Measurements from ENCODE around the gene TPCN1. TPM values are rescaled to one million over a fixed set of nuclear protein-coding genes. Genes with fewer than 3 reads are reported as not detected.

The TPCN1 gene
- total RNA-seq, 1 donor from 2014 or later = 56.3 TPM

- Histone ChIP-seq H3K36me3 (peaks cover 69 to 92% of the 10 kb centered on the region in 2 donors), H3K27me3 (no peaks in the 10 kb centered on the region), H3K9me3 (no peaks in the 10 kb centered on the region), H3K4me3 (no peak overlapping the region), H3K27ac (no peak overlapping the region), H3K4me1 (no peaks in the 10 kb centered on the region)
- intact Hi-C loops (cut with DNase I) = no loop called here
- no peak for DNase-seq (ENCODE audit: low spot score in 2 of 2)
- TF ChIP-seq CTCF (IDR thresholded peaks at IDR 0.05) = no peak
Measured at GRCh38 chr12:113318900-113319628, 97.8 kb downstream of the TPCN1 start.

- Histone ChIP-seq H3K36me3 (peaks cover 57 to 78% of the 10 kb centered on the region in 2 donors), H3K27me3 (no peaks in the 10 kb centered on the region), H3K4me3 (no peak overlapping the region), H3K4me1 (no peaks in the 10 kb centered on the region), H3K27ac (no peak overlapping the region), H3K9me3 (no peaks in the 10 kb centered on the region)
- no peak for DNase-seq (ENCODE audit: low spot score in 2 of 2)
- TF ChIP-seq CTCF (IDR thresholded peaks at IDR 0.05) = no peak
- intact Hi-C loops (cut with DNase I) = no loop called here
Measured at GRCh38 chr12:113320401-113320800, 99.1 kb downstream of the TPCN1 start.

GRCh38 chr12:113322343-113322742, 101.1 kb downstream of the TPCN1 start:
- intact Hi-C loops (cut with DNase I) = no loop called here
- no peaks in the 10 kb centered on the region for H3K27me3 ChIP-seq
- no peak overlapping the region for H3K4me3 ChIP-seq
- TF ChIP-seq CTCF (IDR thresholded peaks at IDR 0.05) = no peak
- no peaks in the 10 kb centered on the region for H3K9me3 ChIP-seq
- peaks cover 47 to 61% of the 10 kb centered on the region in 2 donors for H3K36me3 ChIP-seq
- no peak for DNase-seq (ENCODE audit: low spot score in 2 of 2)
- no peak overlapping the region for H3K27ac ChIP-seq
- H3K4me1 ChIP-seq = peaks cover 0 to 11% of the 10 kb centered on the region in 2 donors

GRCh38 chr12:113325916-113326315, 104.7 kb downstream of the TPCN1 start:
- intact Hi-C loops (cut with DNase I) = no loop called here
- Histone ChIP-seq H3K27me3 (no peaks in the 10 kb centered on the region), H3K4me3 (no peak overlapping the region), H3K27ac (peak overlapping the region in 1 of 2 donors; percentile 59), H3K36me3 (peaks cover 13 to 28% of the 10 kb centered on the region in 2 donors), H3K9me3 (no peaks in the 10 kb centered on the region), H3K4me1 (peaks cover 0 to 13% of the 10 kb centered on the region in 2 donors)
- no peak for TF ChIP-seq CTCF (IDR thresholded peaks at IDR 0.05)
- DNase-seq (ENCODE audit: low spot score in 2 of 2) = no peak

- no peak overlapping the region for H3K4me3 ChIP-seq
- H3K4me1 ChIP-seq = peaks cover 0 to 13% of the 10 kb centered on the region in 2 donors
- no peak for TF ChIP-seq CTCF (IDR thresholded peaks at IDR 0.05)
- no peak for DNase-seq (ENCODE audit: low spot score in 2 of 2)
- no peaks in the 10 kb centered on the region for H3K9me3 ChIP-seq
- H3K36me3 ChIP-seq = peaks cover 5 to 25% of the 10 kb centered on the region in 2 donors
- intact Hi-C loops (cut with DNase I) = no loop called here
- no peaks in the 10 kb centered on the region for H3K27me3 ChIP-seq
- H3K27ac ChIP-seq = peak overlapping the region in 1 of 2 donors; percentile 59
Measured at GRCh38 chr12:113326775-113327395, 105.6 kb downstream of the TPCN1 start.

Data from ascending aorta (tissue), 2 donors.